Ovary (tissue), 3 donors: ENCODE results near the gene PRR30.

Experiments used
- EP300 ChIP-seq: sonication (generic); formaldehyde crosslinking; IDR thresholded peaks from one replicate; pipeline ENCODE4 v1.6.1; 2017; ENCODE audit warnings: antibody characterized with exemption
- POLR2A ChIP-seq: fragments of 450-650 bp; IDR thresholded peaks from one replicate; pipeline ENCODE4 v1.6.1; 2017; ENCODE audit warnings: antibody characterized with exemption, mild to moderate bottlenecking, moderate library complexity
- TF ChIP-seq, protein P1 (sequence below), 3 donors: fragments of 450-650 bp in 2 of 3; fragments of 200-600 bp in 1 of 3; IDR thresholded peaks; one replicate each; pipeline versions ENCODE4 v1.5.1 to v1.8.0; 2016 to 2022; ENCODE audit warnings: antibody characterized with exemption in 3 of 3, mild to moderate bottlenecking in 1 of 3
- donor health status: DM: no; HTN: no; CAD: no.

GRCh38 chr2:27150639-27151230 lies 11.5 kb upstream of the PRR30 start:
- TF ChIP-seq, protein P1, sequence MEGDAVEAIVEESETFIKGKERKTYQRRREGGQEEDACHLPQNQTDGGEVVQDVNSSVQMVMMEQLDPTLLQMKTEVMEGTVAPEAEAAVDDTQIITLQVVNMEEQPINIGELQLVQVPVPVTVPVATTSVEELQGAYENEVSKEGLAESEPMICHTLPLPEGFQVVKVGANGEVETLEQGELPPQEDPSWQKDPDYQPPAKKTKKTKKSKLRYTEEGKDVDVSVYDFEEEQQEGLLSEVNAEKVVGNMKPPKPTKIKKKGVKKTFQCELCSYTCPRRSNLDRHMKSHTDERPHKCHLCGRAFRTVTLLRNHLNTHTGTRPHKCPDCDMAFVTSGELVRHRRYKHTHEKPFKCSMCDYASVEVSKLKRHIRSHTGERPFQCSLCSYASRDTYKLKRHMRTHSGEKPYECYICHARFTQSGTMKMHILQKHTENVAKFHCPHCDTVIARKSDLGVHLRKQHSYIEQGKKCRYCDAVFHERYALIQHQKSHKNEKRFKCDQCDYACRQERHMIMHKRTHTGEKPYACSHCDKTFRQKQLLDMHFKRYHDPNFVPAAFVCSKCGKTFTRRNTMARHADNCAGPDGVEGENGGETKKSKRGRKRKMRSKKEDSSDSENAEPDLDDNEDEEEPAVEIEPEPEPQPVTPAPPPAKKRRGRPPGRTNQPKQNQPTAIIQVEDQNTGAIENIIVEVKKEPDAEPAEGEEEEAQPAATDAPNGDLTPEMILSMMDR (IDR thresholded peaks at IDR 0.05), result no peak
- TF ChIP-seq POLR2A (no peak), EP300 (no peak)
